Natural killer cell (primary cell): ENCODE measurements around the gene CRYBA4. TPM values are rescaled to one million over a fixed set of nuclear protein-coding genes. Genes with fewer than 3 reads are reported as not detected.
A peak's percentile ranks its signal among the peaks of the same experiment; 100 is the strongest.

Source experiments
- ATAC-seq, 3 donors: fragments of 150-1000 bp in 2 of 3; fragments of 200-7000 bp in 1 of 3; cut with Tn5 transposase; 1 replicate in 1 of 3; 2 replicates in 2 of 3; pipeline ENCODE4 v1.10.0; 2021; ENCODE audit warnings: mild to moderate bottlenecking in 2 of 3, moderate library complexity in 2 of 3
- DNase-seq, 2 donors: peaks; one replicate each; pipeline versions ENCODE4 v3.0.0 to v3.0.0-alpha.2; 2013 to 2021; ENCODE audit warnings: mixed read lengths in 1 of 2
- H3K27ac ChIP-seq: one replicate; pipeline ENCODE4 v1.5.1; 2013; ENCODE audit warnings: mild to moderate bottlenecking, low read length
- H3K27me3 ChIP-seq: one replicate; pipeline ENCODE4 v1.6.1; 2013; ENCODE audit warnings: low read length; ENCODE audit not compliant: control insufficient read depth, insufficient read depth
- H3K36me3 ChIP-seq: one replicate; pipeline ENCODE4 v1.6.1; 2013; ENCODE audit warnings: low read length; ENCODE audit not compliant: control insufficient read depth, insufficient read depth
- H3K4me1 ChIP-seq: one replicate; pipeline ENCODE4 v1.6.1; 2013; ENCODE audit warnings: low read length; ENCODE audit not compliant: control insufficient read depth, insufficient read depth
- H3K4me3 ChIP-seq: one replicate; pipeline ENCODE4 v1.5.1; 2013; ENCODE audit warnings: low read length
- H3K9me3 ChIP-seq: one replicate; pipeline ENCODE4 v1.6.1; 2013; ENCODE audit warnings: low read length; ENCODE audit not compliant: control insufficient read depth, insufficient read depth
- H3K27ac Mint-ChIP-seq, 2 donors: one replicate each; pipeline ENCODE4 v1.8.0; 2022; ENCODE audit warnings: mild to moderate bottlenecking in 2 of 2, mixed read lengths in 2 of 2, moderate library complexity in 1 of 2
- H3K27me3 Mint-ChIP-seq, 2 donors: one replicate each; pipeline ENCODE4 v1.8.0; 2022; ENCODE audit warnings: low read depth in 2 of 2, mixed read lengths in 2 of 2
- H3K36me3 Mint-ChIP-seq: one replicate; pipeline ENCODE4 v1.8.0; 2022; ENCODE audit warnings: mixed read lengths
- H3K4me1 Mint-ChIP-seq, 2 donors: one replicate each; pipeline ENCODE4 v1.8.0; 2022; ENCODE audit warnings: mixed read lengths in 2 of 2
- H3K4me3 Mint-ChIP-seq: one replicate; pipeline ENCODE4 v1.8.0; 2022; ENCODE audit warnings: mild to moderate bottlenecking, moderate library complexity, mixed read lengths
- H3K9me3 Mint-ChIP-seq, 2 donors: one replicate each; pipeline ENCODE4 v1.8.0; 2022; ENCODE audit warnings: mixed read lengths in 2 of 2
- WGBS: methylation state at CpG from one replicate; pipeline ENCODE4 v1.1.7; 2013; ENCODE audit warnings: missing lambda C conversion rate; ENCODE audit not compliant: insufficient coverage; 5-methylcytosine and 5-hydroxymethylcytosine counted together
- intact Hi-C: fragments of 100-400 bp; cut with micrococcal nuclease; formaldehyde crosslinking; loops from one replicate; pipeline ENCODE4 v1.14.2; 2022
- total RNA-seq, 4 donors: library from RNA; stranded (reverse); fragments of 120-200 nt in 1 of 4; gene quantifications; one replicate each; pipeline versions ENCODE4 v1.2.3 to v1.2.4, GENCODE V29; 2013 to 2022
- TF ChIP-seq, protein P1 (sequence below): fragments of 200-600 bp; IDR thresholded peaks from one replicate; pipeline ENCODE4 v1.8.0; 2022; ENCODE audit warnings: antibody characterized with exemption

CRYBA4 gene
- total RNA-seq, 3 donors from 2014 or later (not counting 1 experiment from before 2014, with no cell fraction given), result 0.59 TPM; not detected in 2

DNA sequence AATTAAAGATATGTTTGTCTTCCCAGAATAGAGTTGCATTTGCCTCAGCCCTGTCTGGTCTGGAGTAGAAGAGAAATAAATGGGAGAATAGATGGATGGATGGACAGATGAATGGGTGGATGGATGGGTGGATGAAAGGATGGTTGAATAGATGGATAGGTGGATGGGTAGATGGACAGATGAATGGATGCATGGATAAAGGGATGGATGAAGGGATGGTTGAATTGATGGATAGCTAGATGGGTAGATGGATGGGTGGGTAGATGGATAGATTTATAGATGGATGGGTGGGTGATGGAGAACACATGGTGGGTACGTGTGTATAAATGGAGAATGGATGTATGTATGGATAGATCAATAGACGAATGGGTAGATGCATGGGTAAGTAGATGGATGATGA lies 12.5 kb upstream of the CRYBA4 start:
- no peaks in the 10 kb centered on the region for H3K27me3 ChIP-seq
- ATAC-seq, result no peak
- Mint-ChIP-seq H3K4me1 (peaks cover 33 to 45% of the 10 kb centered on the region in 2 donors), H3K9me3 (peaks cover 0 to 2% of the 10 kb centered on the region in 2 donors), H3K36me3 (no peaks in the 10 kb centered on the region), H3K27me3 (no peaks in the 10 kb centered on the region), H3K4me3 (peak overlapping the region; percentile 3), H3K27ac (peak overlapping the region; percentile 86 to 90)
- 98% methylated on average over 2 of the region's 2 CpGs for WGBS
- TF ChIP-seq, protein P1, sequence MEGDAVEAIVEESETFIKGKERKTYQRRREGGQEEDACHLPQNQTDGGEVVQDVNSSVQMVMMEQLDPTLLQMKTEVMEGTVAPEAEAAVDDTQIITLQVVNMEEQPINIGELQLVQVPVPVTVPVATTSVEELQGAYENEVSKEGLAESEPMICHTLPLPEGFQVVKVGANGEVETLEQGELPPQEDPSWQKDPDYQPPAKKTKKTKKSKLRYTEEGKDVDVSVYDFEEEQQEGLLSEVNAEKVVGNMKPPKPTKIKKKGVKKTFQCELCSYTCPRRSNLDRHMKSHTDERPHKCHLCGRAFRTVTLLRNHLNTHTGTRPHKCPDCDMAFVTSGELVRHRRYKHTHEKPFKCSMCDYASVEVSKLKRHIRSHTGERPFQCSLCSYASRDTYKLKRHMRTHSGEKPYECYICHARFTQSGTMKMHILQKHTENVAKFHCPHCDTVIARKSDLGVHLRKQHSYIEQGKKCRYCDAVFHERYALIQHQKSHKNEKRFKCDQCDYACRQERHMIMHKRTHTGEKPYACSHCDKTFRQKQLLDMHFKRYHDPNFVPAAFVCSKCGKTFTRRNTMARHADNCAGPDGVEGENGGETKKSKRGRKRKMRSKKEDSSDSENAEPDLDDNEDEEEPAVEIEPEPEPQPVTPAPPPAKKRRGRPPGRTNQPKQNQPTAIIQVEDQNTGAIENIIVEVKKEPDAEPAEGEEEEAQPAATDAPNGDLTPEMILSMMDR, result no peak
- no peak overlapping the region for H3K27ac ChIP-seq
- no peak overlapping the region for H3K4me3 ChIP-seq
- no peaks in the 10 kb centered on the region for H3K36me3 ChIP-seq
- peaks cover 22% of the 10 kb centered on the region for H3K4me1 ChIP-seq
- no peak for DNase-seq
- intact Hi-C loops, result no loop called here
- H3K9me3 ChIP-seq, result no peaks in the 10 kb centered on the region

DNA sequence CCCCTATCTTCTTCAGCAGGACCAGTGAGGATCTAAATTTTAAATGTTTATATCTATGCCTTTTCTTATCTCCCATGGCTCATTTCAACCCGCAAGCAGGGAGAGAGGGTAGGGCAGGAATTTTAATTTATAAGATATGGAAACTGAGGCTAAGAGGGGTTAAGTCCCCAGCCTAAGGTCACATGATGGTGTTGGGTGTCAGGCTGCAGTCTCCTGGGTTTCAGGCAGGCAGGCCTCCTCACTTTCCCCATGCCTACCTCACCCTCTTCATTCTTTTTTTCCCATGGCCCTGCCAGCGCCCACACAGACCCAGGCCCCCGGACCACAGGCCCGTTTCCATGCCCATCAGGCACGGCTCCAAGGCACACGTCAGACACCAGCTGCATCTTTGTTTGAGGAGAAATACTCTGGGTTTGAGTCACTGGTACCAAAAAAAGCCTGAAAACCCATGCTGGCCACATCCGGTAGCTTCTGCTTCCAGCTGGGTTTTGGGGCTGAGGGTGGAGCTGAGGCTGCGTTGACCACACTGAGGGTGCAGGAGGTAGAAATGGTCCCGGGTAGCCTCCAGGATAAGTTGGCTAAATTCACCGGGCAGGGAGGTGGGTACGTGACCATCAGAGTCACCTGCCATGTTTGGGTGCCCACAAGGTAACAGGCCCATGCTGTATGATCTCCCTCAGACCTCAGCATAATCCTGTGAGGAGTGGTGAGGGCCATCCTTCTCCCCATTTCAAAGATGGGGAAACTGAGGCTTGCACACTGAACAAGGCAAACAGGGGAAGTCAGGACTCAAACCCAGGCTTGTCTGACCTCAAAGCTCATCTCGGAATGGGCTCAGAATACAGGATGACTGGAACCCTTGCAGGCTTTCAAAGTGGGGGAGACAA lies 11.4 kb upstream of the CRYBA4 start:
- DNase-seq (peak; percentile 35 to 63), ATAC-seq (peak; percentile 53 to 78 (median 78))
- Mint-ChIP-seq H3K4me1 (peaks cover 37 to 45% of the 10 kb centered on the region in 2 donors), H3K27ac (peak overlapping the region; percentile 86 to 90), H3K9me3 (peaks cover 0 to 2% of the 10 kb centered on the region in 2 donors), H3K27me3 (no peaks in the 10 kb centered on the region), H3K36me3 (no peaks in the 10 kb centered on the region), H3K4me3 (peak overlapping the region; percentile 80)
- H3K9me3 ChIP-seq, result no peaks in the 10 kb centered on the region
- no peaks in the 10 kb centered on the region for H3K27me3 ChIP-seq
- intact Hi-C loops, result no loop called here
- no peak overlapping the region for H3K4me3 ChIP-seq
- H3K36me3 ChIP-seq, result no peaks in the 10 kb centered on the region
- 43% methylated on average over 11 of the region's 12 CpGs for WGBS
- H3K4me1 ChIP-seq, result peaks cover 27% of the 10 kb centered on the region
- TF ChIP-seq, protein P1, result no peak
- peak overlapping the region; percentile 73 for H3K27ac ChIP-seq

GRCh38 chr22:26610996-26611395 lies 10.8 kb upstream of the CRYBA4 start:
- no peak for DNase-seq
- no peaks in the 10 kb centered on the region for H3K9me3 ChIP-seq
- TF ChIP-seq, protein P1, result no peak
- intact Hi-C loops, result no loop called here
- no peak overlapping the region for H3K4me3 ChIP-seq
- H3K27ac ChIP-seq, result peak overlapping the region; percentile 11
- peaks cover 0 to 2% of the 10 kb centered on the region in 2 donors for H3K9me3 Mint-ChIP-seq
- H3K36me3 ChIP-seq, result no peaks in the 10 kb centered on the region
- no peak overlapping the region for H3K4me3 Mint-ChIP-seq
- peak overlapping the region in 1 of 2 donors; percentile 86 for H3K27ac Mint-ChIP-seq
- no peaks in the 10 kb centered on the region for H3K36me3 Mint-ChIP-seq
- ATAC-seq, result peak in 1 of 3 donors; percentile 28
- H3K27me3 Mint-ChIP-seq, result no peaks in the 10 kb centered on the region
- WGBS, result 61% methylated on average over 2 of the region's 2 CpGs
- H3K4me1 ChIP-seq, result peaks cover 32% of the 10 kb centered on the region
- peaks cover 42 to 52% of the 10 kb centered on the region in 2 donors for H3K4me1 Mint-ChIP-seq
- no peaks in the 10 kb centered on the region for H3K27me3 ChIP-seq
